NCI-H748 treated with DMSO at 0.1 percent for 48 hours (cell line): ENCODE measurements around the gene TRAF2.

Experiments
- DNase-seq: peaks from one replicate; lab custom pipeline; 2025; lab: John Stamatoyannopoulos, UW

Gene TRAF2

GRCh38 chr9:136937186-136938001 is 51.1 kb downstream of the TRAF2 start:
- no peak for DNase-seq

DNA sequence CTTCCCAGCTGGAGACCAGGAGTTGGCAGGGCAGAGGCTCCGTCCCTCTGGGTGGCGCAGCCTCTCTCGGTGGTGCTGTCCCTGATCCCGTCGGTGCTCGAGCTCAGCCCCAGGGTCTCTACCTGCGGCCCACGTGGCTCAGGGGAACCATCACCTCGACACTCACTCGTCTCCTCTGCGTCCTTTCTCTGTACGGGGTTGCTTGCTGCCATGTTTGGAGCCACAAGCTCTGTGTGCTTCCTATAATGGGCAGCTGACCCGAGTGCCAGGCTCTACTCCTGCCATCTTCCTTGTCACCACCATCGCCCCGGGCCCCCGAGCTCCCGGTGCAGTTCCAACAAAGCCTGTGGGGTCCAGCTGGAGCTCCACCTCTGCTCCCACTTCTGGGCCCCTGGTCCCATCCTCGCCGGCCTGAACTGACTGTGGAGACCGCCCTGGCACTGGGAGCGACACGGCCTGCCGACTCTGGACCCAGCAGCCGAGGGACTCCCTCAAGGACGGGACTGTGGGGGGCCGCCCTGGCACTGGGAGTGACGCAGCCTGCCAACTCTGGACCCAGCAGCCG is 53.2 kb downstream of the TRAF2 start:
- DNase-seq = no peak

- DNase-seq = no peak
Observed at GRCh38 chr9:136939996-136940525, 53.7 kb downstream of the TRAF2 start.

- DNase-seq = no peak
Observed at GRCh38 chr9:136940526-136941230, 54.4 kb downstream of the TRAF2 start.

DNA sequence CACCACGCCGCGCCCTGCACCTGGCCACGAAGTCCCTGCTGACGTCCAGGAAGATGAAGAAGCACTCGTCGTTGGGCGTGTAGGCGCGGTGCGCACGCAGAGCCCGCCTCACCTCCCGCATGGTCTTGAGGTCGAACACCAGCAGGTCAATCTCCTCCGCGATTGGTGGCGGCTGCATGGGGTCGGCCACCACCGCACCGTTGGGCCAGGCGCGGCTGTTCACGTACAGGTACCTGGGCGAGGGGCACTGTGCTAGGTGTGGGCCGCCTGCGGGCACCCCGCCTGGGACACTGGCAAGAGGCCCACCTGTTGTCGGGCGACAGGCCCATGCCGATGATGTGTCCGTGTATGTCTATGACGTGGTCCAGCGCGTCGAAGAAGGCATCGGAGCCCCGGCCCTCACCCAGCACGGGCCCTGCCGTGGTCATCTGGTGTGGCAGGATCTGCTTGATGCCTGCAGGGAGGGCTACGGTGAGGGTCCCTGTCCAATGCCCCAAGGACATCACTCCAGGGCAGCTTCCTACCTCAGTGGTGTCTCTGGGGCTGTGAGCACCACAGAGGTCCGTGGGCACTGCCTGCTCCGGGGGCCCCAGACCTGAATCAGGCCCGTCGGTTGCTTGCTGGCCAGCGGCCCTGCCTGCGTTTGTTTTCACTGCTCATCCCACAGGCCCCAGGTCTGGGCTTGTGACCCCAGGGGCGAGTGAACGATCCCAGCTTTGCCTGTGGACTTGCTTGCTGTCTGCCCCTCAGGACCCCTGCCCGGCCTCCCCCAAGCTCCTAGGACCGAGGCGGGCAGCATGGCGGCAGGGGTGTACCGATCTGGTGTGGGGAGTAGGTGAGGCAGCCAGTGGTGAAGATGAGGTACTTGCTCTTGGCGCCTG is 55.2 kb downstream of the TRAF2 start:
- no peak for DNase-seq

DNA sequence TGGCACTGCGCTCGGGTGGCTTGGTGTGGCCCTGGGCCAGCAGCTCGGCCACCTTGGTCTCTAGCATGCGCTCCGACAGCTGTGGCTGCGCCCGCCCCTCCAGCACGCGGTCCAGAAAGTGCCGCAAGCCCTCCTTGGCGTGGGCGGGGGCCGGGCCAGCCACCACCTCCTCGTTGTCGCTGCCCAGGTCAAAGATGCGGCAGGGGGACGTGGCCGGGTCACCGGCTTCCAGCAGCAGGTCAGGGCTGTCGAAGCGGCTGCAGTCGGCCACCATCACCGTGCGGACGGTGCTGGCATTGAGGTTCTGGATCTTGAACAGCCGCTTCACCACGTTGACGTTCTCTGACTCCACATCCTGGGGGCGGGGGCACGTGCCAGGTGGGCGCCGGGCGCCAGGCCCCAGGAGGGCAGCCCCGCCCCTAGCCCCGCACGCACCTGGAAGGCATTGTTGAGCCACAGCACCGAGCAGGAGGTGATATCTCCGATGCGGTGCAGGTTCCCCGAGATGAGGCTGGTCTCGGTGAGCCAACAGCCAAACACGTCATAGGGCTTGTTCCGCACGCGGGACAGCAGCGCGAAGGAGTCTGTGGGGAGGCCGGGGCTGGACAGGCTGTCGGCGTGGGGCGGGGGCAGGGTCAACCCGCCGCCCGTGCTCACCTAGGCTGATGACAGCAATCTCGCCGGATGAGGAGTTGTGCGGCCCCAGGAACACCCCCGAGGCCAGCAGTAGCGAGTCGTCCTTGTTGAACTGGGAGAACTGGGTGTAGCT is 56.0 kb downstream of the TRAF2 start:
- DNase-seq = no peak

DNA sequence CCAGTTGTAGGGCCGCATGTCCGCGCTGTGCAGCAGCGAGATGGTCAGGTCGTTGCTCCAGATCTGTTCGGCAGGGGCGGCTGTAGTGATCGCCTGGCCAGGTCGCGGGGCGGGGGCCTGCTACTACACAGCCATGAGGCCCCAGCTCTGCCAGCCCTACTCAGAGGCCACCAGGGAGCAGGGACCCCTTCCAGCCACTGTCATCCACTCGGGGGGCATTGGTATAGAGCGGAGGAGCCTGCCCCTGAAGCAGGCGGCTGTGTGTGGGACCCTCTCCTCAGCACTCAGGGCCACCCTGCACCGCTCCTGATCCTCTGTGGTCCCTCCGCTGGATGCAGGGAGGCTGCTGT is 56.5 kb downstream of the TRAF2 start:
- DNase-seq = no peak

- no peak for DNase-seq
Observed at GRCh38 chr9:136943291-136944211, 57.2 kb downstream of the TRAF2 start.

DNA sequence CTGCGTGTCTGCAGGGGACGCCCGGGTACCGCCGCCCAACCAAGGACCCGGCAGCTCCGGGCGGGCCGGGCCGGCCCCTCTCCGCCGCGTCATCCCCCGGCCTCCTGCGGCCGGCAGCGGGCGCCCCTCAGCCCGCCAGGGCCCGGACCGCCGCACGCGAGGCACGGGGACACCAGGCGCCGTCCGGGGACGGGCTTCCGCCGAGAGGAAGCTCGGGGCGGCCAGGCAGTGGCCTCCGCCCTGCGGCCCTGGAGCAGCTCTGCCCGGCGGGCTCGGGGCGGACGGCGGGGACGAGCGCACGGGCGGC is 57.8 kb downstream of the TRAF2 start:
- DNase-seq = no peak

GRCh38 chr9:136944519-136945332 is 58.4 kb downstream of the TRAF2 start, which contains the start of the genes C8G and FBXW5:
C8G (plus strand) TSS chr9:136945243; CDS start chr9:136945321, 78 bp downstream.
FBXW5 (minus strand) TSS chr9:136944738; CDS start chr9:136944083, 655 bp downstream.
- peak; percentile 88 for DNase-seq

DNA sequence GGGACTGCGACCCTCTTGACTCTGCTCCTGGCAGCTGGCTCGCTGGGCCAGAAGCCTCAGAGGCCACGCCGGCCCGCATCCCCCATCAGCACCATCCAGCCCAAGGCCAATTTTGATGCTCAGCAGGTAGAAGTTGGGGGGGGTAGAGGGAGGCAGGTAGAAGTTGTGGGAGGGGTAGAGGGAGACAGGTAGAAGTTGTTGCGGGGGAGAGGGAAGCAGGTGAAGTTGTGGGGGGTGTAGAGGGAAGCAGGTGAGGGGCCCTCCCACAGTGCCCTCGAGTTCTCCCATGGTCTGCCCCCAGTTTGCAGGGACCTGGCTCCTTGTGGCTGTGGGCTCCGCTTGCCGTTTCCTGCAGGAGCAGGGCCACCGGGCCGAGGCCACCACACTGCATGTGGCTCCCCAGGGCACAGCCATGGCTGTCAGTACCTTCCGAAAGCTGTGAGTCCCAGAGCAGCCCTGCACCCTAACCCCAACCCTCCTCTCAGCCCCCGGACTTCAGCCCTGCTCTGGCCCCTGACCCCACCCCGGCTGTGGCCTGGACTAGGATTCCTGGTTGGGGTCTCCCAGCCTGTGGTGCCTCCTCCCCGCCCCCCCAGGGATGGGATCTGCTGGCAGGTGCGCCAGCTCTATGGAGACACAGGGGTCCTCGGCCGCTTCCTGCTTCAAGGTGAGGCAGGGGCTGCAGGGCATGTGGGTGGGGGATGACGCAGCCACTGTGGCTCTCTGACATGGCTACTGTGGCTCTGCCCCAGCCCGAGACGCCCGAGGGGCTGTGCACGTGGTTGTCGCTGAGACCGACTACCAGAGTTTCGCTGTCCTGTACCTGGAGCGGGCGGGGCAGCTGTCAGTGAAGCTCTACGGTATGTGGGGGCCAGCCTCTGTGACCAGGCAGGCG is 59.3 kb downstream of the TRAF2 start:
- no peak for DNase-seq

GRCh38 chr9:136946228-136947027 is 60.1 kb downstream of the TRAF2 start:
- no peak for DNase-seq

DNA sequence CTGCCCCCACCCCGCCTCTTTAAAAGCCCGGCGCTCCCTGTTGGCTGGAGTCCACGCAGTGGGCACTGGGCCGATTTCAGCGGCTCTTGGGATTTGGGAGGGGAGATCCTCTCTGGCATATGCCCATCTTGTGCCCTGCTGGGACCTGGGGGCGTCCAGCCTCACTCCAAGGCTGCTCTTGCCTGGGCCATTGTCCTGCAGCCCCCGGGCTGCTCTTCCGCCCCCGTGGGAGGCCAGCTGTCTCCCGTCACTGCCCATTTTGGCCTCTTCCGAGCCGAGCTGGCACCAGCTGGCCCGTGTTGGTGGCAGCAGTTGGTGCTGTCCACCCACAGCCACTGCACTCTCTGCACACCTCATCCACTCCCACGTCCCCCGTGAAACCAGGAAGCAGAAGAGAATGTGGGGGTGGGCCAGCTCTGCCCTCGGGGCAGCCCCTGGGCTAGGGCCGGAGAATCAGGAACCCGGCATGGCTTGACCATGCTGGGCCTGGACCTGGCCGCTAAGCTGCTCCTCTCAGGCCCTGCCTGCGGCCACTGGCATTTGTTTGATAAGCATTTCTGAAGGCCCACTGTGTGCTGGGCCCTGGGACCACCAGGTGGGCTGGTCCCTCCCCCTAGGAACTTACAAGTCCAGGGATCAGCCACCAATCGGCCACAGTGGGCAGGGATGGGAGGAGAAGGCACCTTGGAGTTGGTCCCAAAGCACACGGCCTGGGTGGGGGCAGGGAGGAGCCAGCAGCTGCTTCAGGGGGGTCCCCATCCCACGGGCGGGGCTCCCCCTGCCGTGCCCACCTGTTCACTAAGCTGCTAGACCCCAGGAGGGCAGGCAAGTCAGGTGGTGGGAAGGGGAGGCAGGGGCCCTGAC is 60.9 kb downstream of the TRAF2 start:
- no peak for DNase-seq

GRCh38 chr9:136947955-136948510 is 61.7 kb downstream of the TRAF2 start:
- DNase-seq = no peak

GRCh38 chr9:136949239-136949816 is 63.0 kb downstream of the TRAF2 start:
- DNase-seq = peak; percentile 36
